OCI-LY3 (cell line): ENCODE results near the gene UBA5.

ENCODE experiments used
- EZH2phosphoT487 ChIP-seq: fragments of 200-600 bp; shearing (Covaris generic); IDR thresholded peaks from 2 replicates; pipeline ENCODE4 v1.6.1; 2018; ENCODE audit warnings: antibody characterized with exemption, mixed run types, low read depth
- TF ChIP-seq, protein P1 (sequence below): fragments of 200-600, 300-600 bp; sonication (generic); IDR thresholded peaks from 2 replicates; pipeline ENCODE4 v1.5.1; 2014; ENCODE audit warnings: antibody characterized with exemption, low read length, low read depth

DNA sequence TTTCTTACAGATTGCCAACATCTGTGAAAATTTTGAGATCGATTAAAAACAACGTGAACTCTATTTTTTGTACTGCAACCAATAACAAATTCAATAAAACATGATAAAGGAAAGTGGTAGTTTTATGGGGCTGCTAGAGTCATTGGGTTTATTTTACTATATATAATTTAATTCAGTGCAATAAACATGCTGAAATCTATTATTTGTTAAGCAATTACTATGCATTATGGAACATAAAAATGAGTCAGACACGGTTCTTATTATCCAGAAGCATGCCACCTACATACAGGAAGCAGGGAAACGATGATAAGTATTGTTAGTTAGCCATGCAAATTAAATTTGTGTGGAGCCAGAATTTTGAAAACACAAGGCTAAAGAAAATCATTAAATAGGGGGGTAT is 34.9 kb downstream of the UBA5 start:
- TF ChIP-seq, protein P1, sequence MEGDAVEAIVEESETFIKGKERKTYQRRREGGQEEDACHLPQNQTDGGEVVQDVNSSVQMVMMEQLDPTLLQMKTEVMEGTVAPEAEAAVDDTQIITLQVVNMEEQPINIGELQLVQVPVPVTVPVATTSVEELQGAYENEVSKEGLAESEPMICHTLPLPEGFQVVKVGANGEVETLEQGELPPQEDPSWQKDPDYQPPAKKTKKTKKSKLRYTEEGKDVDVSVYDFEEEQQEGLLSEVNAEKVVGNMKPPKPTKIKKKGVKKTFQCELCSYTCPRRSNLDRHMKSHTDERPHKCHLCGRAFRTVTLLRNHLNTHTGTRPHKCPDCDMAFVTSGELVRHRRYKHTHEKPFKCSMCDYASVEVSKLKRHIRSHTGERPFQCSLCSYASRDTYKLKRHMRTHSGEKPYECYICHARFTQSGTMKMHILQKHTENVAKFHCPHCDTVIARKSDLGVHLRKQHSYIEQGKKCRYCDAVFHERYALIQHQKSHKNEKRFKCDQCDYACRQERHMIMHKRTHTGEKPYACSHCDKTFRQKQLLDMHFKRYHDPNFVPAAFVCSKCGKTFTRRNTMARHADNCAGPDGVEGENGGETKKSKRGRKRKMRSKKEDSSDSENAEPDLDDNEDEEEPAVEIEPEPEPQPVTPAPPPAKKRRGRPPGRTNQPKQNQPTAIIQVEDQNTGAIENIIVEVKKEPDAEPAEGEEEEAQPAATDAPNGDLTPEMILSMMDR, result no peak
- no peak for TF ChIP-seq EZH2phosphoT487
